CD4-positive, alpha-beta T cell treated with Interleukin-17A for 4 hours (primary cell): Measurements from ENCODE around the gene APCDD1.
"Not testable (repeated sequence)": the region's sequence is repeated elsewhere in the genome, so short reads cannot be mapped to it uniquely, and the experiment has no call there.

Experiments used
- DNase-seq: peaks from one replicate; pipeline ENCODE4 v3.0.0-alpha.2; 2020; ENCODE audit warnings: mixed read lengths

APCDD1 gene

DNA sequence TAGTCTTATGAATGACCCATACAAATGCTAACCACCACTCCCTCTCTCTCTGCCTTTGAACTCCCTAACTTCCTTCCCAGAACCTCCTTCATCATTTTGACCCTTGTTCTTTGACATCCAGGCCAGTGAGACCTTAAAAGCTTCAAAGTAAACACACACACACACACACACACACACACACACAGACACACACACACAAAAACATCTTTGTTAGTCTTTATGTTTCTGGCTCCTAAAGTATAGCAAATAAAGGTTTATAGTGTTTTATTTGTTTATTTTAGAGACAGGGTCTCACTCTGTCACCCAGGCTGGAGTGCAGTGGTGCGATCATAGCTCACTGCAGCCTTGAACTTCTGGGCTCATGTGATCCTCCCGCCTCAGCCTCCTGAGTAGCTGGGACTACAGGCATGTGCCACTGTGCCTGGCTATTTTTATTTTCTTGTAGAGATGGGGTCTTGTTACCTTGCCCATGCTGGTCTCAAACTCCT lies 9.8 kb downstream of the APCDD1 start:
- not testable (repeated sequence) for DNase-seq

GRCh38 chr18:10465174-10465939 lies 10.9 kb downstream of the APCDD1 start:
- DNase-seq = no peak

- no peak for DNase-seq
These were observed 16.0 kb downstream of the APCDD1 start for GRCh38 chr18:10470429-10470828.

- no peak for DNase-seq
These were observed 17.1 kb downstream of the APCDD1 start for GRCh38 chr18:10471574-10471973.

GRCh38 chr18:10473132-10473531 lies 18.7 kb downstream of the APCDD1 start:
- no peak for DNase-seq

GRCh38 chr18:10474309-10474708 lies 19.9 kb downstream of the APCDD1 start:
- no peak for DNase-seq

- no peak for DNase-seq
These were observed 20.8 kb downstream of the APCDD1 start for GRCh38 chr18:10475276-10475653.

GRCh38 chr18:10475654-10476291 lies 21.3 kb downstream of the APCDD1 start:
- DNase-seq = no peak

DNA sequence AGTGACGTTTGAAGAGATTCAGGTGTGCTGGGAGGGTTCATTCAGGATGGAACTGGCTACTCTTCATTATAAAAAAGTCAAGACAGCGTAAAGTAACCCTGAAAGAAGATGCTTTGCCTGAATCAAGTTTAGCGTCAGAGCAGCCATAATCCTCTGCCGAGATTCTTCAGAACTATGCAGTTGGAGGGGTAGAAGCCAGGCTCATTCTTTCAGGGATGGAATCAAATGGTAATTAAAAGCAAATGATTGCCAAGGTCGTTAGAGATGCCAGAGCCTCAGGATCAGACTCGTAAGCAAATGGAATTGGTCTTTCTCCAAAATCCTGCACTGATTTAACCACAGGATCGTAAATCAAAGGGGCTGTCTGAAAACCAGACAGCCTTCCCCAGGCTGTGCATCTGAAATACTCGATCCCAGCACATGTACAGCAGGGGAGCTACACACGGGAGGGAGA lies 21.9 kb downstream of the APCDD1 start:
- DNase-seq = no peak

DNA sequence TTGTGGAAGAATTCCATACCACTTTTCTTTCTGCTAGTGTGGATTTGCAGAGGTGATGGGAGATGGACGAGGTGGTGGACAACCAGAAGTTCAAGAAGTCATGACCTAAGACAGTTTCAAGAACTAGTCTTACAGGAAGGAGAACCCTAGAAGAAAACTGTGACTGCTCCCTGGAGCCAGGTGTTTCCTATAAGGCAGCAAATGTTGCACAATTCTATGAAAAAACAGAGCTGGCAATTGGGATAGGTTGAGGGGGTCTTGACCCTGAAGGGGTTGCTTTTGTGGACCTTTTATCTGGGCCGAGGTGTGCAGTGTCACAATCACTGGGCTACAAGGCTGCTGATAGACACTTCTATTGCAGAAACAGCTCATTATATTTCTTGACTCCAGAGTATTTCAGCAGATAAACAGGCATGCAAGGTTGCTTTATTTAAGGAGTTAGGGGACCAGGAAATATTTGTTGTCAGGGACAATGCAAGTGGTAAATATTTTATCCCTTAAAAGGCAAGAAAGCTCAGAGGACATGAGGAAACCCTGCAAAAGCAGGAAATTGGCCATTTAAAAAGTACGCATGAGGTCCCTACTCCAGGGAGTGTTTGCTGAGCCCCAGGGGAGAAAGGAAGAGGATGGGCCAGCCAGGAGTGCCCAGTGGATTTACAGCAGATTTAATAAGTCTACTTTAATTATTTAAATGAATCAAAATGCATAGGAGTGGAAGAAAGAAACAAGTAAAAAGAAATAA lies 22.9 kb downstream of the APCDD1 start:
- no peak for DNase-seq

DNA sequence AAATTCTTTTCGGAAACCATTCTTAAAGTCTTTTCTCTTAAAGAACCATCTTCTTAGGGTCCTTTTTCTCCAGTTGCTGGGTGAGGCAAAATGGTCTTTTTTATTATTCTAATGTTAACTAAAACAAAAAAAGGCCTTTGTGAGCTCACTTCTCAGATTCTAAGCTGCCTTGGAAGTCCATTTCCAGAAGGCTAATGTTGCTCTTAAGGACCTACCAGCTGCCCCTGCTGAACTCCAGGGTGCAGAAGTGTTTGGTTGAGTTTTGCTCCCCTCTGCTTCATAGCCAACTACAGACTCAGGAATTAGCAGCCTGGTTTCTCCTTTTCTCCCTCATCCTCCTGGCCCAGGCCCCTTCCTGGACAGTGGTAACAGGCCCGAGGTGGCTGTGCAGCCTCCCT lies 23.4 kb downstream of the APCDD1 start:
- no peak for DNase-seq

DNA sequence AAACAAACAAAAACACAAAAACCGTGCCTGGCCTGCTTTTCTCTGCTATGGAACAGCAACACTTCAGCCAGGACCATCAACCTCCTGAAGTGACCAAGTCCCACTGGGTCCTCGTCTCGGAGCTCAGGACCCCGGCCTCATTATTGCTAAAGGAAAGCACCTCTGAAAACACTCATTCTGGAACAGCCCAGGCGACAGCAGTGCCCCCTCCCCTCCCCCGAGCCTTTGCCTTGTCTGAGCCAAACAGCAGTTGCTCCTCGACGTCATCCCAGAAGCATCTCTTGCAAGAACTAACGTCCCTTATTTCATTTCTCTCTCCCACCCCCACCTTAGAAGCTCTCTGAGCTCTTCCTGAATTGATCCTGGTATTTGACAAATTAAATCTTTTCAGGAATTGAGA lies 27.4 kb downstream of the APCDD1 start:
- no peak for DNase-seq

DNA sequence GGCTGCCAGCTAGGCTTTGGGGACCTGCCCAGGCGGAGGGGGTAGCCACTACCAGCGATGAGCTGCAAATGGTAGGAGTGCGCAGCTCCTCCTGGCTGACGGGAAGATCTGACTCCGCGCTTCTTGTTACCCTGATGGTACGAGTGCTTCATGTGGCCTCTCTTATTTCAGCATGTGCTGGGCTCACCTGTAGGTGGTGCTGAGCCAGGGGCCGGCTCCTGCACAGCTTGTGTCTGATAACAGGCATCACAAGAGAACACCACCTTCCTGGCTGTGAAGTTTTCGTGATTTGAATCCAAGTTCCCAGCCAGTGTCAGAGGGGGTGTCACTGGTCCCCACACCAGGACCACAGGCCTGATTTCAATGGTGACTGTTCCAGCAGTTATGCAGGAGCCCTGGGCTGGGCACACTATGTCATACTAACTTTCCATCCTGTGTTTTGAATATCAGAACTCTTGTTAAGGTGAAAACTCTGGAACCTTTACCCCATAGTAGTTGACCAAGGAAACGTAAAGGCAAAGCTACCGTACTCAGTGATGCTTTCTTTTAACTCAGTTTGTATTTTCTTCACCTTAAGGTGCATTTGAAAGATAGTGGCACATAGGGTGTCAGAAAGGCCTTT lies 28.0 kb downstream of the APCDD1 start:
- no peak for DNase-seq

DNA sequence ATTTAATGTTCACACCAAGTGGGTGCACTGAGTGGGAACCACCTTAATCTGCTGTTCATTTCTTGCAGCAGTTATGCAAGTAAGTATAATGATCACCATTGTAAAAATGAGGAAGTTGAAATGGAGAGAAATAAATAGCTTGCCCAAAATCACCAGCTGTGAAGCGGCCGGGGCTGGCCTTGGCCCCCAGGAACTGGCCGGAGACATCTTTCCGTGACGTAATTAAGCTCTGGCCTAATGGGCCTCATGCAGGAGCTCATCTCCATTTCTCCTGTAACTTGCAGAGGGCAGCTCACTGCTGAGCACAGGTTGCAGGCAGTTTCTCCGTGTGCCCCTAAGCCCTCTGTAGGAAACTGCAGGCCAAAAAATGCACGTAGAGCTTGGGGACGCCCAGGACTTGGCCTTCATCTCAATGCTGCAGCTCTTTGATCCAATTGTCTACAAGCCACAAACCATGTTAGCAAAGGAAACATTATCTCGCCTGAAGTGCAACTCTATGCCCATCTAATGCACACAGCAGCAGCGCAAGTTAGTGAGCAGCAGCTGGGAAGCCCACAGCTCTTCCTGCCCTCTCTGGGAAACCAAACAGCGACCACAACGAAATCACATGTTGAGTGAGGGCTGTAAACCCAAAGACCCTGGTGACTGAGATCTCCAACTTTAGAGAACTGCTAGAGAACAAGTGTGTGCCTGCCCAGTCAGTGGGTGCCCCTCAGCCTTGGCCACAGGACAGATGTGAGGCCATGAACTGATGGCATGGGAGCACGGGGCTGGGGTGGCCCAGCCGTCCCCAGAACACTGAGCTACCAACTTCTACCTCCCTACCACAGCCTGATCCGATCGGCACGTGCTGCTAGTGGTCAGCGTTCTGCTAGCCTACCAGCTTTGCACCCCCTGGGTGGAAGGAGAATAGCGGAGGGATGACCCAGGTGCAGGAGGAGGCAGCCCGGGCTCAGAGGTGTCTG lies 28.8 kb downstream of the APCDD1 start:
- no peak for DNase-seq

DNA sequence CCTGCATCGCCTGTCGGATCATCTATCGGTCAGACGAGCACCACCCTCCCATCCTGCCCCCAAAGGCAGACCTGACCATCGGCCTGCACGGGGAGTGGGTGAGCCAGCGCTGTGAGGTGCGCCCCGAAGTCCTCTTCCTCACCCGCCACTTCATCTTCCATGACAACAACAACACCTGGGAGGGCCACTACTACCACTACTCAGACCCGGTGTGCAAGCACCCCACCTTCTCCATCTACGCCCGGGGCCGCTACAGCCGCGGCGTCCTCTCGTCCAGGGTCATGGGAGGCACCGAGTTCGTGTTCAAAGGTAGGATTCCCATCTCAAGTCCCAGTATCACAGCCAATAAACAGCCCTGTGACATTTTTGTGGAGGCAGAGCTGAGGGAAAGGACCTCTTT lies 31.0 kb downstream of the APCDD1 start:
- no peak for DNase-seq

DNA sequence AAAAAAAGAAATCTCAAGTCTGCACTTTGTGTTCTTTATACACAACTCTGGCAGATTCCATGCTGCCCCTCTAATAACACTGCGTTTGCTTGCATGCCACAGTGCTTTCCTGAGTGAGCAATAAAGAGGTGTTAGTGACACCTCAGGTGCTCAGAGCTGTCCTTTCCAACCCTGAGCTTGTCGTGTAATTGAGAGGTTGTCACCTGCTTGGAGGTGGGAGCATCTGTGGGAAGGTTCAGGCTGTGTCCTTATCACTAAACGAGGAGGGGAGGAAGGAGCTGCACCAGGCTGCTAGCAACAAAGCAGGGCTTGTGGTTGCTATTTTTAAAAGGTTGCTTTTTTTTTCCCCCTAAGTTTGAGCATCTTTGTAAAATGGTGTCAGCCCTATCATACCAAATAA lies 31.9 kb downstream of the APCDD1 start:
- no peak for DNase-seq

- DNase-seq = no peak
These were observed 32.7 kb downstream of the APCDD1 start for GRCh38 chr18:10487154-10487553.

GRCh38 chr18:10488017-10488416 lies 33.6 kb downstream of the APCDD1 start:
- DNase-seq = no peak

- peak; percentile 61 for DNase-seq
These were observed 36.1 kb downstream of the APCDD1 start for GRCh38 chr18:10490401-10491165.

- no peak for DNase-seq
These were observed 41.5 kb downstream of the APCDD1 start for GRCh38 chr18:10495936-10496335.

DNA sequence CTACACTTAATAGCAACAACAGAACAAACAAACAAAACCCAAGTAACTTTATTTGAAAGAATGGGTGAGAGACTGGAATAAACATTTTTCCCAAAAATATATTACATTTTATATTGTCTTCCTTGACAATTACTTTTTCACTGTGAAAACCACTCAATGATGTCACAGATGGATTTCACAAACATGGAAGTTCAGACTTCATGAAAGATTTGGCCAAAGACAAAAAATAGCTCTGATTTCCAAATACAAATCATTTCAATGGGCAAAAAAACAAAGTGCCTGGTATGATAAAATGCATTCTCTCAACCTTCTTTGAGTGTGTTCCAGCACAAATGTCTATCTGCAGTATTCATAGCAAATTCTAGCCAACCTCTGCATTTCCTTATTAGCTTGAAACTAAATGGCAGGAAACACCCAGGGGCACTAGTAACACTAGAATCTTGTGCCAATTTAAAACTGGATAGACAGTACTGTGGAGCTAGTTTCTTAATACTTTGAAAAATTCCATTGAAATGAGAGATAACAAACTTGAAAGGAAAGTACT lies 42.8 kb downstream of the APCDD1 start:
- no peak for DNase-seq
